HEK293 (cell line): ENCODE data around the gene CENPM.

Experiments
- BCL11A ChIP-seq: fragments of 450-650 bp; formaldehyde crosslinking; IDR thresholded peaks from 2 replicates; pipeline ENCODE4 v1.5.1; 2016; ENCODE audit warnings: low read depth, missing biosample characterization, missing genetic modification characterization
- CTCF ChIP-seq: fragments of 450-650 bp; formaldehyde crosslinking; IDR thresholded peaks from 2 replicates; pipeline ENCODE4 v1.5.1; 2016; ENCODE audit warnings: missing biosample characterization, missing genetic modification characterization
- GLI4 ChIP-seq: fragments of 450-650 bp; formaldehyde crosslinking; IDR thresholded peaks from 2 replicates; pipeline ENCODE4 v1.5.1; 2016; ENCODE audit warnings: missing biosample characterization, missing genetic modification characterization
- GLIS1 ChIP-seq: fragments of 450-650 bp; formaldehyde crosslinking; IDR thresholded peaks from 2 replicates; pipeline ENCODE4 v1.5.1; 2016; ENCODE audit warnings: missing biosample characterization, missing genetic modification characterization
- GLIS2 ChIP-seq: fragments of 450-650 bp; formaldehyde crosslinking; IDR thresholded peaks from 2 replicates; pipeline ENCODE4 v1.5.1; 2016; ENCODE audit warnings: missing biosample characterization, missing genetic modification characterization
- IKZF3 ChIP-seq: fragments of 450-650 bp; IDR thresholded peaks from 2 replicates; pipeline ENCODE4 v1.5.0; 2018; ENCODE audit warnings: missing biosample characterization, mild to moderate bottlenecking, missing genetic modification characterization, moderate library complexity
- KLF10 ChIP-seq: fragments of 450-650 bp; IDR thresholded peaks from 2 replicates; pipeline ENCODE4 v1.5.1; 2018; ENCODE audit warnings: missing biosample characterization, mild to moderate bottlenecking, missing genetic modification characterization
- KLF16 ChIP-seq: fragments of 450-650 bp; formaldehyde crosslinking; IDR thresholded peaks from 2 replicates; pipeline ENCODE4 v1.5.1; 2017; ENCODE audit warnings: missing biosample characterization, missing genetic modification characterization
- KLF17 ChIP-seq: fragments of 450-650 bp; formaldehyde crosslinking; IDR thresholded peaks from 2 replicates; pipeline ENCODE4 v1.5.1; 2016; ENCODE audit warnings: missing biosample characterization, missing genetic modification characterization
- OSR2 ChIP-seq: fragments of 450-650 bp; formaldehyde crosslinking; IDR thresholded peaks from 2 replicates; pipeline ENCODE4 v1.5.1; 2016; ENCODE audit warnings: missing biosample characterization, missing genetic modification characterization
- PBX3 ChIP-seq: sonication (generic); formaldehyde crosslinking; IDR thresholded peaks from 2 replicates; pipeline ENCODE4 v1.8.1; 2022; ENCODE audit warnings: mild to moderate bottlenecking, moderate library complexity, missing genetic modification reagents
- SP2 ChIP-seq: fragments of 450-650 bp; formaldehyde crosslinking; IDR thresholded peaks from 2 replicates; pipeline ENCODE4 v1.5.1; 2016; ENCODE audit warnings: missing biosample characterization, missing genetic modification characterization
- ZBTB11 ChIP-seq: fragments of 450-650 bp; formaldehyde crosslinking; conservative IDR thresholded peaks from 2 replicates; pipeline ENCODE4 v1.5.1; 2016; ENCODE audit warnings: low read depth, missing biosample characterization, missing genetic modification characterization
- ZBTB17 ChIP-seq: fragments of 450-650 bp; formaldehyde crosslinking; IDR thresholded peaks from 2 replicates; pipeline ENCODE4 v1.5.1; 2016; ENCODE audit warnings: missing biosample characterization, missing genetic modification characterization
- ZBTB26 ChIP-seq: fragments of 450-650 bp; formaldehyde crosslinking; optimal IDR thresholded peaks from 2 replicates; pipeline ENCODE3; 2016; ENCODE audit warnings: missing biosample characterization, mild to moderate bottlenecking, missing genetic modification characterization
- ZBTB48 ChIP-seq: fragments of 450-650 bp; formaldehyde crosslinking; IDR thresholded peaks from 2 replicates; pipeline ENCODE4 v1.5.1; 2016; ENCODE audit warnings: missing biosample characterization, missing genetic modification characterization
- ZFHX2 ChIP-seq: fragments of 450-650 bp; formaldehyde crosslinking; conservative IDR thresholded peaks from 2 replicates; pipeline ENCODE4 v1.5.1; 2016; ENCODE audit warnings: missing biosample characterization, missing genetic modification characterization
- ZNF18 ChIP-seq: fragments of 450-650 bp; formaldehyde crosslinking; IDR thresholded peaks from 2 replicates; pipeline ENCODE4 v1.5.1; 2016; ENCODE audit warnings: missing biosample characterization, missing genetic modification characterization
- ZNF398 ChIP-seq: fragments of 450-650 bp; formaldehyde crosslinking; IDR thresholded peaks from 2 replicates; pipeline ENCODE4 v1.5.1; 2017; ENCODE audit warnings: missing biosample characterization, missing genetic modification characterization
- ZNF529 ChIP-seq: fragments of 450-650 bp; formaldehyde crosslinking; IDR thresholded peaks from 2 replicates; pipeline ENCODE4 v1.5.1; 2017; ENCODE audit warnings: missing genetic modification characterization, missing biosample characterization; ENCODE audit not compliant: insufficient replicate concordance
- ZNF544 ChIP-seq: fragments of 450-650 bp; formaldehyde crosslinking; IDR thresholded peaks from 2 replicates; pipeline ENCODE4 v1.5.0; 2017; ENCODE audit warnings: missing biosample characterization, missing genetic modification characterization
- ZNF580 ChIP-seq: fragments of 450-650 bp; formaldehyde crosslinking; IDR thresholded peaks from 2 replicates; pipeline ENCODE4 v1.5.1; 2016; ENCODE audit warnings: missing biosample characterization, missing genetic modification characterization
- ZNF629 ChIP-seq: fragments of 450-650 bp; formaldehyde crosslinking; IDR thresholded peaks from 2 replicates; pipeline ENCODE4 v1.5.1; 2017; ENCODE audit warnings: missing biosample characterization, missing genetic modification characterization
- ZXDB ChIP-seq: fragments of 450-650 bp; formaldehyde crosslinking; IDR thresholded peaks from 2 replicates; pipeline ENCODE4 v1.5.1; 2016; ENCODE audit warnings: missing biosample characterization, missing genetic modification characterization

The CENPM gene

GRCh38 chr22:41946629-41947423 is at the start of gene CENPM (continued):
- TF ChIP-seq KLF17 (tag by site-specific recombination), result peak; percentile 59; the same call in 1 of the 2 replicates
- TF ChIP-seq OSR2 (tag by site-specific recombination), result peak; percentile 64; the same call in 1 of the 2 replicates
- peak; percentile 97 for TF ChIP-seq SP2 (tag by site-specific recombination)
- TF ChIP-seq ZNF18 (tag by site-specific recombination), result 0 out of 2 replicates have a peak, but pooled peaks have one; percentile 13
- no peak for TF ChIP-seq ZNF544 (tag by site-specific recombination)
- peak; percentile 19; the same call in 1 of the 2 replicates for TF ChIP-seq ZBTB48 (tag by site-specific recombination)
- no peak for TF ChIP-seq GLI4 (tag by site-specific recombination)
- TF ChIP-seq GLIS1, result peak; percentile 98
- peak; percentile 94 for TF ChIP-seq ZXDB (tag by site-specific recombination)
- TF ChIP-seq ZNF529 (tag by site-specific recombination), result no peak
- TF ChIP-seq IKZF3, result peak; percentile 98
- 0 out of 2 replicates have a peak, but pooled peaks have one; percentile 1 for TF ChIP-seq ZNF398 (tag by site-specific recombination)
- peak; percentile 77 for TF ChIP-seq KLF16
- TF ChIP-seq GLIS2 (tag by site-specific recombination), result peak; percentile 100
- TF ChIP-seq ZBTB11 (tag by site-specific recombination), result peak; percentile 29; the same call in 1 of the 2 replicates
- peak; percentile 50; the same call in 1 of the 2 replicates for TF ChIP-seq BCL11A
- peak; percentile 64 for TF ChIP-seq ZBTB17 (tag by site-specific recombination)
- TF ChIP-seq PBX3, result peak; percentile 89
- peak; percentile 50; the same call in 1 of the 2 replicates for TF ChIP-seq ZNF629 (tag by site-specific recombination)
- TF ChIP-seq ZNF580 (tag by site-specific recombination), result peak; percentile 62; the same call in 1 of the 2 replicates
- TF ChIP-seq CTCF (tag by site-specific recombination), result peak; percentile 2; the same call in 1 of the 2 replicates
- peak; percentile 63 for TF ChIP-seq ZFHX2 (tag by site-specific recombination)
- TF ChIP-seq KLF10 (tag by site-specific recombination), result peak; percentile 73
- TF ChIP-seq ZBTB26 (tag by site-specific recombination), result peak; percentile 96
